Lower leg skin (tissue), 4 donors: ENCODE data around the gene LRRFIP1. TPM values are rescaled to one million over a fixed set of nuclear protein-coding genes. Genes with fewer than 3 reads are reported as not detected.
"Not testable (repeated sequence)": the region's sequence is repeated elsewhere in the genome, so short reads cannot be mapped to it uniquely, and the experiment has no call there.

Experiments used
- DNase-seq, 2 donors: peaks; one replicate each; pipeline ENCODE4 v3.0.0-alpha.2; 2019; ENCODE audit warnings: low spot score in 2 of 2
- H3K4me3 ChIP-seq: fragments of 200-600 bp; sonication (generic); 2 replicates; pipeline ENCODE4 v1.5.1; 2017; ENCODE audit warnings: mild to moderate bottlenecking, low read depth; ENCODE audit not compliant: poor library complexity, severe bottlenecking
- CTCF ChIP-seq, 3 donors: fragments of 450-650 bp; IDR thresholded peaks; one replicate each; pipeline ENCODE4 v1.5.1; 2016; ENCODE audit warnings: antibody characterized with exemption in 3 of 3, mild to moderate bottlenecking in 3 of 3, moderate library complexity in 2 of 3
- POLR2A ChIP-seq, 2 donors: fragments of 450-650 bp; IDR thresholded peaks; one replicate each; pipeline ENCODE4 v1.6.1; 2016 to 2017; ENCODE audit warnings: antibody characterized with exemption in 2 of 2, mild to moderate bottlenecking in 1 of 2, moderate library complexity in 1 of 2
- WGBS, 2 donors: methylation state at CpG; one replicate each; pipeline ENCODE4 v1.1.5; 2018; 5-methylcytosine and 5-hydroxymethylcytosine counted together
- intact Hi-C: fragments of 100-400 bp; cut with DNase I; formaldehyde crosslinking; loops from one replicate; pipeline ENCODE4 v1.15.0; 2023; ENCODE audit warnings: low total_unique reads
- total RNA-seq, 4 donors: library from RNA; depleted of rRNA; stranded (reverse); fragments of >200 nt; gene quantifications; one replicate each; pipeline ENCODE4 v1.1.0, GENCODE V29; 2016

The LRRFIP1 gene
- total RNA-seq, 4 donors from 2014 or later, result 45.5 to 88.0 (median 67.5) TPM

GRCh38 chr2:237760506-237761502 lies 133.4 kb downstream of the LRRFIP1 start:
- intact Hi-C loops, result no loop called here
- 93 to 95% methylated on average over 23 of the region's 23 CpGs for WGBS, 2 donors
- peak in 1 of 2 donors; percentile 49 for DNase-seq
- TF ChIP-seq POLR2A (IDR thresholded peaks at IDR 0.05), result no peak
- no peak for TF ChIP-seq CTCF (IDR thresholded peaks at IDR 0.05)
- no peak overlapping the region for H3K4me3 ChIP-seq

- intact Hi-C loops, H3K4me3 ChIP-seq, DNase-seq: not testable (repeated sequence)
- 92 to 94% methylated on average over 9 of the region's 9 CpGs for WGBS, 2 donors
Observed at GRCh38 chr2:237762291-237763182, 135.2 kb downstream of the LRRFIP1 start.

- intact Hi-C loops, result no loop called here
- TF ChIP-seq CTCF (IDR thresholded peaks at IDR 0.05), result no peak
- no peak for TF ChIP-seq POLR2A (IDR thresholded peaks at IDR 0.05)
- 94 to 96% methylated on average over 10 of the region's 10 CpGs for WGBS, 2 donors
- H3K4me3 ChIP-seq, result no peak overlapping the region
- DNase-seq, result no peak
Observed at GRCh38 chr2:237763812-237764211, 136.4 kb downstream of the LRRFIP1 start.

GRCh38 chr2:237765122-237765521 lies 137.7 kb downstream of the LRRFIP1 start:
- intact Hi-C loops, DNase-seq, H3K4me3 ChIP-seq: not testable (repeated sequence)
- 97 to 98% methylated on average over 6 of the region's 6 CpGs for WGBS, 2 donors

- H3K4me3 ChIP-seq, result no peak overlapping the region
- no peak for TF ChIP-seq CTCF (IDR thresholded peaks at IDR 0.05)
- TF ChIP-seq POLR2A (IDR thresholded peaks at IDR 0.05), result no peak
- 85 to 92% methylated on average over 8 of the region's 8 CpGs for WGBS, 2 donors
- intact Hi-C loops, result no loop called here
- DNase-seq, result no peak
Observed at GRCh38 chr2:237765875-237766274, 138.5 kb downstream of the LRRFIP1 start.

- intact Hi-C loops, result no loop called here
- 32 to 40% methylated on average over 2 of the region's 2 CpGs for WGBS, 2 donors
- DNase-seq, result no peak
- no peak overlapping the region for H3K4me3 ChIP-seq
- TF ChIP-seq CTCF (IDR thresholded peaks at IDR 0.05), result no peak
- no peak for TF ChIP-seq POLR2A (IDR thresholded peaks at IDR 0.05)
Observed at GRCh38 chr2:237766340-237766739, 139.0 kb downstream of the LRRFIP1 start.
